HG03196 (cell line): ENCODE measurements around the gene RAB17.

Experiments used
- ATAC-seq: cut with Tn5 transposase; IDR thresholded peaks from one replicate; pipeline ENCODE4 v1.9.1; 2021; ENCODE audit not compliant: unreplicated experiment

Gene RAB17

DNA sequence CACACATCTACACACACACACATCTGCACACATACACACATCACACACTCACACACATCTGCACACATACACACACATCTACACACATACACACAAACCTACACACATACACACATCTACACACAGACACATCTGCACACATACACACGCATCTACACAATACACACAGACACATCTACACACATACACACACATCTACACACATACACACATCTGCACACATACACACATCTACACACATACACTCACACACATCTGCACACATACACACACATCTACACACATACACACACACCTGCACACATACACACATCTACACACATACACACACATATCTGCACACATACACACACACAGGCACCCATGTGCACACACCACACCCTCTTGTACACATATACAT lies 24.6 kb downstream of the RAB17 start:
- no peak for ATAC-seq

DNA sequence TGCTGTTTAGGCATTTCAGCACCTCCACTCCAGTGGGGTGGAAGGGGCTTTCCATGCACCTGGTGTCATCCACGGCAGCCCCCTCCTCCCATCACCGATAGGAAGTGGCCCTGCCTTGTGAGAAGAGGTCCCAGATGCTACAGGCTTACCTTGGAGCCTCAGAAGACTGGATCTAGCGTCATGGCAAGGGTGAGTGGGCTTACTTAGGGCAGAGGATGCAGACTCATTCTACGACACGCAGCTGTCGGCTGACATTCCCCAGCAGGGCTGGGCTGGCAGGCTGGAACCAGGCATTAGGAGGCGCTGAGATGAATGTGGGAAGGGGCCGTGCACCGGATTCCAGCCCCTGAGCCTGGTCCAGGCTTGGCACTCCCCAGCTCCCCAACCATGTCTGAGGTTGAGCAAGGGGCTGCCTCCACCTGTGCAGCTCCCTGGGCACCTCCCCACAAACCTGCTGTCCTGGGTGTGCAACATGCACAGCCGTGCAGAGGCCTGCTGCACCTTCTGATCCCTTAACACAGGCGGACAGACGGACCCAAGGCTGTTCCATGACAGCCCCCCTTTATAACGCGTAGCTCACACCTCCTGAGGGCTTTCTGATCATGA lies 25.9 kb downstream of the RAB17 start:
- ATAC-seq, result no peak

DNA sequence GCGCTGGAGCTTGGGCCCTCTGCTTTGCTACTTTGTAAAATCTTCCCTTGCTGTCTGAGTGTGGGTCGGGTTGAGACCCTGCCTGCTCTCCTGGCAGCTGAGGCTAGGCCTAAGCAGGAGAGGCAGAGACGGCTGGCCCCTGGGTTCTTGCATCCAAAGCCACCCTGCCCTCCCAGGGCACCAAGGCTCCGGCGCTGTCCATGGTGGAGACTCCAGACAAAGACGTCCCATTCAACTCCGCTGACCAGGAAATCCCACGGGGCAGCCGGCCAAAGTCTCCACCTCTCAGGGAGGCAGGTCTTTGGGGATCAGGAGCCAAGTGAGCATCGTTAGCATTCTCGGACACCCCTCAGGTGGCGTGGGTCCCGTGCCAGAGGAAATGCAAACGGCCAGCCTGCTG lies 26.7 kb downstream of the RAB17 start:
- no peak for ATAC-seq

DNA sequence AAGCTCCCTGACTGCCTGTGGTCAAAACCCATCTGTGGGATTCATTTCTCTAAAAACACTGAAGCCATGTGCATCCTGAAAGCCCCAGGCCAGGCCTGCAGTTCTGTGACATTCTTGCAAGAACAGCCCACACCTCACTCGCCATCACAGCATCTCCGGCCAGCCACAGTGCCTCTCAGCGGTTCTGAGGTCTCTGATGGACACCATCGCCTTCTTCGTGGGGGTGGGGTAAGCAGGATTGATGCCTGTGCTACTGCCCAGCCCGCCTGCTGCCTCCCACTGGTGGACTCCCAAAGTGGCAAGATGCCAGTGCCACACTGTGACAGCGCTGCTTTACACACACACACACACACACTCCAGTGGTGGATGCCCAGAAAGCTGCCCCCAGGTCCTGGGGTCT lies 29.3 kb downstream of the RAB17 start:
- no peak for ATAC-seq

DNA sequence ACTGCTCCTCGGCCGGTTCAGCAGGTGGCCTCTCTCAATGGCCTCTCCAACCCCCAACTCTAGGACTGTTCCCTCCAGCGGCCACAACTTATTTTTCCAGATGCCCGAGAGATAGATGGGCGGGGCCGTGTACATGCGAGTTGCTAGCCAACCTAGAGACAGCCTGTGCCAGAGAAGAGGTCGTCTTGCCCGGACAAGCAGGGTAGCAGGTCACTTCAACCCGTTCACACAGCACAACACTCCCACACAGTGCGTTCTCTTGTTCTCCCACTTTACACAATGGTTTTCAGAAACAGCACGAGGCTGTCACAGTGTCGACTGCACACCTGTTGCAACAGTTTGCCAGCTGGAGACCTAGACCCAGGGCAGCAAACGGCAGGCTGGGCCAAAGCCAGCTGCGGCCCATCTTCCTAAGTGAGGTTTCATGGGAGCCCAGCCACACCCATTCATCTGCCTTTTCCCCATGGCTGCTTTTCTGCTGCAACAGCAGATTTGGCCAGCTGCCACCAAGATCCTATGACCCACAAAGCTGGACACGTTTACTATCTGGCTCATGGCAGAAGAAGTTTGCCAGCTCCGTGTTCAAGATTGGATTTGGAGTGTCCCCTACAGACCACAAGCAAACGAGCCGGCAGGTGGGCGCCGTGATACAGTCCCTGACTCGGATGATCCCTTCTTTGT lies 31.4 kb downstream of the RAB17 start:
- no peak for ATAC-seq

DNA sequence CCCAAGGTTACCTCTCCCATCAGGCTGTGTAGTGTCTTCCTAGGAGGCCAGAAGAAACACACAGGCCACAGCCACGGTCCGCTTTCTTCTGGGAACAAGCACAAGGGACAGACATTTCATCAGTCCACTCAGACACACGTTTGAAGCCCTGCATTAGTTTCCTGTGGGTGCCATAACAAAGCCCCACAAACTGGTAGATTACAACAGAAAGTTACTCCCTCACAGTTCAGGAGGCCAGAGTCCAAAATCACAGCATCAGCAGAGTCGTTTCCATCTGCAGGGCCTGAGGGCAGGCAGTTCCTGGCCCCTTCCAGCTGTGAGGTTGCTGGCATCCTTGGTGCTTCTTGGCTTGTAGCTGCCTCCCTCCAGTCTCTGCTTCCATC lies 32.9 kb downstream of the RAB17 start:
- ATAC-seq, result peak; percentile 26

DNA sequence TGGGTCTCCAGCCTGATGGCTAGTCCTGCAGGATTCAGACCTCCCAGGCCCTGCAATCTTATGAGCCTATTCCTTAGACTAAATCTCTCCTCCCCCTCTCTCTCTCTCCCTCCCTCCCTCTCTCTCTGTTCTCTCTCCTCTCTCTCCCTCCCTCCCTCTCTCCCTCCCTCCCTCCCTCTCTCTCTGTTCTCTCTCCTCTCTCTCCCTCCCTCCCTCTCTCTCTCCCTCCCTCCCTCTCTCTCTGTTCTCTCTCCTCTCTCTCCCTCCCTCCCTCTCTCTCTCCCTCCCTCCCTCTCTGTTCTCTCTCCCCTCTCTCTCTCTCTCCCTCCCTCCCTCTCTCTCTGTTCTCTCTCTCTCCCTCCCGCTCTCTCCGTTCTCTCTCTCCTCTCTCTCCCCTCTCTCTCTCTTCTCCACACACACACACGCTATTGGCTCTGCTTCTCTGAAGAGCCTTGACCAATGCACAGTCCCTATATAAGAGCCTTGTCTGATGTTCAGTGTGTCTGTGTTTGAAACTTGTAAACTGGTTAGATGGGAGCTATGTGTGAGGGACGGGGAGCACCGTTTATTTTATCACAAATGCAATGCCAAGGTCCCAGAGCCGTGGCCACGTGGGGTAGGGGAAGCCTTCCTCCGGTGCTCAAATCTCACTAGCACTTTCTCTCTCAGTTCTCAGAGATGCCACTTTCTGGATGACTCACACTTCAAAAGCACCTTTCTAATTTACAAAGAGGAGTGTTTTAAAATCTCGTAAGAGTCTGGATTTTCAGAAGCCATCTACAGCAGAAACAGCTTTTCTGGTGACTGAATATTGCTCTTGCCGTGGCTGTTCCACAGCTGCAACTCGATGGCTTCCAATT lies 33.5 kb downstream of the RAB17 start:
- peak; percentile 91 for ATAC-seq

DNA sequence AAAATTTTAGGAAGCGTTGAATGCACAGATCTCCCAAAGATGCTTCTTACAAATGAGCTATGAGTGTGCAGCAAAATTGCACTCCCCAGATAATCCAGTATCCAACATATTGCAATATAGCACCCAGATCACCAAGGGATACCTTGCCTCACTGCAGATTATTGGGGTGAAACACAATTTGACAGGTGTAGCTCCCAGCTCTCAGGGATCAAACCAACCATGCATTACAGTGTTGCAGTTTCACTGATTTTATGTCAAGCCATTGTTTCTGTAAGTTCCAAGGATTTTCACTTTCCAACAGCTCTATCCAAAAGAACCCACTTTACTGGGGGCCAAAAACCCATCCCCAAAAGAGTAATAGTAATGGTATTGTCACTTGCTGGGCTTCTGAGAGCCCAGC lies 35.0 kb downstream of the RAB17 start:
- no peak for ATAC-seq

DNA sequence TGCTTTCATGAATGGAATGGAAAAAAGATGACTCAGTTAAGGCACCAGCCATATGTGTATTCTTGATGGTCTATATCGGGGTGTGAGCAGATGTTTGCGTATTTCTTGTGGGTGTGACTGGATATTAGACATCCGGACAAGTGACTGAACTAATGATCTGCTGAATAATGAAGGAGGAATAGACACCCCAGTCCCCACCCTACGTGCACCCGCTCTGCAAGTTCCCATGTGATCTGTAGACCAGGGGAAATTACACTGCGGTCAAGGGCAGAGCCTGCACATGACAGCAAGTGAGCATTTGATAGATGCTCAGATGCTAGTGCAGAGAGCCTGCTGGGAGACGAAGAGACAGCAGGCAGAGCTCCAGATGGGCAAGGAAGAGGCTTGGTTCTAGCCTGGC lies 36.6 kb downstream of the RAB17 start:
- ATAC-seq, result no peak

DNA sequence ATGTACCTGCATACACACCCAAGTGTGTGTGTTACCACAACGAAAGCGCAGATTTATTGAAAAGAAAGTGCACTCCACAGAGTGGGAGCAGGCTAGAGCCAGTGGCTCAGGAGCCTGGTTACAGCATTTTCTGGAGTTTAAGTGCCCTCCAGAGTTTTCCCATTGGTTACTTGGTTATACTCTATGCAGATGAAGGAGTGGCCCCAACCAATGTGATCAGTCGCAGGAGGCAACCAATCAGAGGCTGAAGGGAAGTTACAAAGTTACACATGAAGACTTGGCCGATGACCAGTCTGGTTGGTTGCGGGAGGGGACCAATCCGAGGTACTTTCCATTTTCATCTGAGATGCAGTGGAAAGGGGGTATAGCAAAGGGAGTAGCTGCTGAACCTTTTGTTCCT lies 37.6 kb downstream of the RAB17 start:
- no peak for ATAC-seq

DNA sequence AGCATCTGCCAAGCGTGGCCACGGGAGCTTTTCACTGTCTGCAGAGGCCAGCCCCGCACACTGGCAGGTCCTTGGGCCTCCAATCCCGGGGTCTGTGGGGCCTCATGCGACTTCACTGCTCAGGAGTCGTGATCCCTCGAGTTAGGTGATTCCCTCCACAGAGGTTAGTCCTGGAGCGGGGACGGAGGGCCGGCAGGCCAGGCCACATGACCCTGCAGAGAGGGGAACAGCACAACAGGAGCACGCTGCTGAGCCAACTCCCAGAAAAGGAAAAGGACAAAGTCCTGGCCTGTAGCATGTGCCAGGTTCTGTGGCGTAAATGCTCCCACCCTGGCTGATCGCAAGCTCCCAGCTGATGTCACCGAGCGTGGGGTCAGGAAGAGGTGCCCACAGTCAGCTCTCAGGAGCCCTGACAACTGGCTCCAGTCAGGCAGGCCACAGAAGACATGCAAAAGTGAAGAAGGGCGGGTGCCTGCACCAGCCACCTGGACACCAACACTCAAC lies 39.4 kb downstream of the RAB17 start:
- ATAC-seq, result no peak

DNA sequence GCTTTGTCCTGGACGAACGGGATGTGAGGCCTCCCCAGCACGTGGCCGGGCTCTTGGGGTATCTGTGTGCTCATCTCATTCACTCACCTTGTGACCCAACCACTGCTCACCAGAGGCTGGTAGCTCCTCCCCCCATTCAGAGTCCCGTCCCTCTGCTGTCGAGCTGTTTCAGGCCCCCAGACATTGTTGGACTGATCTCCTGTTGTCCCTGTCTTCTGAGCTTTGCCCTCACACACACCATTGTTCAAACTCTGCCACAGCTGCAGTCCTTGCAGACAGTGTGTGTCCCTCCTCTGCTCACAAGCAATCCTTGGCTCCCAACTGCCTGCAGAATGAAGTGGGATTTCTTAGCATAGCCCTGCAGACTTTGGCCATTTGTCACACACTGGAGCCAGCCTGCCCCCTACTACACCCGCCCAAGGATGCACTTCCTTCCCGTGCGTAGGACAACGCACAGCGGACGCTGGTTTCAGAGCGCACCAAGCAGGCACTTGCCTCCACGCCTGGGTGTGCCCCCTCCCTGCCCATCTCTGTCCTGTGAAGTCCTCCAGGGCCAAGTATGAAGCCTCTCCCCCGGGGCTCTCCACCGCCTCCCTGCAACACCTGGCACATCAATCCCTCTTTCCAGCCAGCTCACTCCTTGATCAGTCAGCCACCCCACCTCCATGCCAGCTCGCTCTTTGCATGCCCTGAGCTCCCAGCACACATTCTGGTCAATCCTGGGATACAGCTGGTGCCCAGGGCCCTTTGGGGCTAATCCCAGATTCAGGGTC lies 40.7 kb downstream of the RAB17 start:
- no peak for ATAC-seq

DNA sequence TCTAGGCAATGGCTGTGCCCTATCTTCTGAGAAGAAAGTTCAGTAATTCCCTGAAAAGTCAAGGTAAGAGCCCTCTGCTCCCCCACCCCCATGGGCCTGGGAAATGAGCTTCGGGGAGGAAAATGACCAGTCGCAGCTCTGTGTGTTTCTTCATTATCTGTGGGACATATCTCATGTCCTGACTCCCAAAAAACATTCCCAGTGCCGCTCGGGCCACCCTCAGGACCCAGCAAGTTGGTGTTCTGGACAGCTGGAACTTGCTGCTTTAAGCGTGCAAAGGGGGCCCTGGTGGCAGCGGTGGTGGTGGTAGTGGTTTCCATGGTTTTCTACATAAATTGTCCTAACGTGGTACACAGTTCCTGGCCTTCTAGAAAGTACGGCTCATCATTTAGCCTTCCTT lies 41.3 kb downstream of the RAB17 start:
- no peak for ATAC-seq

DNA sequence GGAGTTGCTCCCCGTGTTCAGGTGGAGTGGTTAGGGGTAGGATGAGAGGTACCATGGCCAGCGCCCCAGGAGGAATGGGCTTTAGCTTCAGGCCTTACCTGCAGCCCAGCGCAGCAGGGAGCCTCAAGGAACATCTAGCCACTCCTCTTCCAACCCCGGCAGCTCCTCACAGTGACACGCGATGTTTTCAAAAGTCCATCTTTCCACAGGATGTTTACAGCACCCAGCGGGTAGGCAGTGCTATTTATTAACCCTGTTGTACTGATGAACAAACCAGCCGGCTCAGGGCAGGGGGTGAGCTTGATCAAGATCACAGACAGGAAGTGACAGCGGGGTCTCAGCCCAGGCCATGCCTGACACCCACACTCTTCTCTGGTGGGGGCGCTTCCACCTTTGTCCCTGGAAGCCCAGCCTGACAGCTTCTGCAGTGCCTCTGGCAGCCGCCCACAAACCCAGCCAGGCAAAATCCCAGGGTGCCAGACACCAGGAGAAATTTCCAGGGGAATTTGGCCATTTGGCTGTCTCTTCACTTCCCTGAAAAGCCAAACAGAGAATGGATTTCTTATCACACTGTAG lies 42.6 kb downstream of the RAB17 start:
- ATAC-seq, result no peak

DNA sequence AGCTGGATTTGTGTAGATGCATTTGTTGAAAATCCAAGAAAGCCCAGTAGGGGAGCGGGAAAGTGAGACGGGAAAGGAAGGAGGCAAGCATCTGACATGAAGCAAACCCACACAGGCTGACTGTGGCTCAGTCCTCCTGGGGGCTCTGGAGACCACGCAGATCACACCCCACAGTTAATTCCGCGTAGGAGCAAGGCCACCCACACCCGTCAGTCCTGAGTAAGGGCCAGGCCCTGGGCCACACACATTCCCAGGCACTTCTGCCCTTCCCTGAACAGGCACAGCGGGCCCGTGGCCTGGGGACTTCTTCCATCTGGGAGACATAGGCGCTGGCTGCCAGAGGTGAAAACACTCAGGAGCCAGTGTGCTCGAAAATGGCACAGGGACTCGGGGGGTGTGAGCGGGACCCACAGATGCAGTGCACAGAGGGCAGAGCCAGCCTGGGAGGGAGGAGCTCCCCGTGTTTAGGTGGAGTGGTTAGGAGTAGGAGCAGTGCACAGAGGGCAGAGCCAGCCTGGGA lies 43.6 kb downstream of the RAB17 start:
- no peak for ATAC-seq

DNA sequence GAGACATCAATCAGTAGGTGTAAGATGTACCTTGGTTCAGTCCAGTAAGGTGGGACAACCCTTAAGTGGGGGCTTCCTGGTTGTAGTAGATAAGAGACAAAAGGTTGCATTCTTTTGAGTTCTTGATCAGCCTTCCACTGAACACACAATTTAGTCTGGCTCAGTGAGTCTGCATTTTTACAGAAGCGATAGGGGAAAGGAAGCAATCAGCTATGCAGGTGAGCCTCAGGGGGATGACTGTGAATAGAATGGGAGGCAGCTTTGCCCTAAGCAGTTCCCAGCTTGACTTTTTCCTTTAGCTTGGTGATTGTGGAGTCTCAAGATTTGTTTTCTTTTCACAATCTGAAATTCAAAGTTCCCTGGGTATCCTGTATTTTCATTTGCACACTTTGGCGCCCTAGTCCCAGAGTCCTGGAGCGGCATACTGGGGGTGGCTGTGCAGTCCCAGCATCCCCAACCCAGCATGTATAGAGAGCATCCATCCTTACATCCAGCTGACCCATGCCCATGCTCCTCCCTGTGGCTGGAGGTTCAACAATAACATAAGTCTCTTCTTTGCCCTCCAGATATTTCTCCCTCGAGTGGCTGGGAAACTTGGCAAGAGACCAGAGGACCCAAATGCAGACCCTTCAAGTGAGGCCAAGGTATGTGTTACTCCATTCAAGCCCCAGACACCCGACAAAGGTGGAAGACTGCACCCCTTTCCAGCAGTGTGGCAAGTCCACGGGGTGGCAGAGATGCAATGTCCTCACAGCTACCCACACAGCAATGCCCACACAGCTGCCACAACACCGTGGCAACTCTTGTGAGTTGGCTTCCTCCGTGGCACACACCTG lies 44.3 kb downstream of the RAB17 start:
- ATAC-seq, result no peak

DNA sequence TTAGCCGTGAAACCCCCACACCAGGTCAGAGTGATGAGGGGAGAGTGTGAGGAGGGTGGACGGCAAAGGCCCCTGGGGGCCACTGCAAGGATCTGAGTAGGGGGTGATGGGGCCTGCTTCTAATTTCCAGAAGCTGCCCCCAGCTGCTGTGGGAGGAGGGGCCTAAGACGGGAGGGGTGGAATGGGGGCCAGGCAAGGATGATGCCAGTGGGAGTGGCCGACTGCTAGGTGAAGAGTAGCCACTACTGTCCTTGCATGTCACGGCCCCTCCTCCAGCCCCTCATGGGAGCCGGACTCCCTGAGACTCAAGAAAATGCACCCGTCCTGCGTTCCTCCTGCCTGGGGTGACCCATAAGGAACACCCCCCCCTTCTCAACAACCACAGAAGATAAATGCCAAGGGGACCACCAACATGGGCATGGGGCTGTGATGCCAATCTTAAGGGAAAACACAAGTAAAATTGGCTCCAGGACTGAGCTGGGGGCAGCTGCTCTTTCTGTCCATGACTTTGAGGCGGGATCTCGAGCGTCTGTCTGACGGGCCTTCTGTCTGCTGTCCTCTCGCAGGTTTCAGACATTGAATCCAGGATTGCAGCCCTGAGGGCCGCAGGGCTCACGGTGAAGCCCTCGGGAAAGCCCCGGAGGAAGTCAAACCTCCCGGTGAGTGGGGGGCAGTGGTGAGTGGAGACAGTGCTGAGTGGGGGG lies 48.4 kb downstream of the RAB17 start:
- ATAC-seq, result no peak

DNA sequence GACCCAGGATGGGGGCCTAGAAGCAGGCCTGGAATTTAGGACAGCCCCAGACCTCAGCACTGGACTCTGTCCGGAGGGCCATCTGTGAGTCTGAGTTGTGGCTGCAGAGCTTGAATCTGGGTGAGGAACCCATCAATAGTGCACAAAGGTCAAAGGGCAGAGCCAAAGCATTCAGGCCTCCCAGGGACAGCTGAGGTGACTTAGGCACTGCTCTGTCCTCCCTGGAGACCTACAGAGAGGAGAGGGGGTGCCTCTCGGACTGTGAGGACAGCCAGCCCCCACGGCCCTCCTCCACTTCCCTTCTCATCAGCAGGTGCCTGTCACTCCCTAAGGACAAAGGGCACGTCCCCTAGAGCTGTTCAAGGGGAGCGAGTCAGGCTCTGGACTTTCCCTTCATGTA lies 49.3 kb downstream of the RAB17 start:
- no peak for ATAC-seq

DNA sequence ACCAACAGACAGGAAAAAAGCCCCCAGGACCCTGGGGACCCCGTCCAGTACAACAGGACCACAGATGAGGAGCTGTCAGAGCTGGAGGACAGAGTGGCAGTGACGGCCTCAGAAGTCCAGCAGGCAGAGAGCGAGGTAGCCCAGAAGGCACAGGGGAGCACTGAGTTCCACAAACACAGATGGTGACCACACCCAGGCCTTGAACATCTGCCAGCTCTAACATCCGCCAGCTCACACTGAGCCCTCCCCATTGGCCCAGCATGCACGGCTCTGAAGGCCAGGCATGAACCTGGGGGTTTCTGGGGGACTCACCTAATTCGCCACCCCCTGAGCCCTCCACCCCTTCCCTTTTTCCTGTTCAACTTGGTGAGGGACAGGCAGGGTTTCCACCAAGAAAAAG lies 49.7 kb downstream of the RAB17 start:
- no peak for ATAC-seq
